ENCODE measurements around the gene MLLT3. TPM values are rescaled to one million over a fixed set of nuclear protein-coding genes. Genes with fewer than 3 reads are reported as not detected.

MLLT3 gene
- total and polyA plus RNA-seq, 2 of the 13 experiments (the other 11 are each of a cell fraction or from before 2014, with no cell fraction given), result 12.3 to 12.6 TPM

- Histone ChIP-seq H3K79me2 (ENCODE audit: insufficient read depth, low read length) (no peaks in the 10 kb centered on the region), H3K9me3 (ENCODE audit: low read length) (no peaks in the 10 kb centered on the region), H3K27me3 (ENCODE audit: control insufficient read depth in 1 of 2, insufficient read depth in 2 of 2, low read length in 2 of 2) (no peaks in the 10 kb centered on the region), H3K4me3 (replicated peaks in 1 of 3; ENCODE audit: insufficient read depth in 1 of 3, low read depth in 2 of 3, low read length in 3 of 3) (no peak overlapping the region), H2AFZ (ENCODE audit: low read length) (no peak overlapping the region), H3K4me1 (ENCODE audit: insufficient read depth, low read length) (no peaks in the 10 kb centered on the region), H3K9ac (ENCODE audit: insufficient read depth, low read depth, low read length) (no peak overlapping the region), H3K36me3 (replicated peaks in 1 of 2; ENCODE audit: control insufficient read depth in 1 of 2, insufficient read depth in 2 of 2, low read length in 2 of 2) (no peaks in the 10 kb centered on the region), H3K4me2 (ENCODE audit: low read depth, low read length) (no peak overlapping the region), H3K27ac (ENCODE audit: extremely low read length, insufficient read depth, low read length) (no peak overlapping the region), H4K20me1 (ENCODE audit: insufficient read depth, low read length) (no peaks in the 10 kb centered on the region)
- DNase-seq (ENCODE audit: low spot score), result no peak
- intact Hi-C loops (cut with micrococcal nuclease; ENCODE audit: unreplicated experiment), result no loop called here
- ATAC-seq, result no peak
- ChIA-PET CTCF (ENCODE audit: low intra/inter-chr PET ratio, low total read pairs) (no interaction called here), POLR2A (no interaction called here)
- no TSS peak for BruUV-seq (replicated peaks)
- 41% methylated on average over 1 of the region's 1 CpG for WGBS (ENCODE audit: low lambda C conversion rate)
- in situ Hi-C loops (cut with HindIII; ENCODE audit: extremely low pct_ligation_motif_present, low pct_unique_long_range_greater_than_20kb), result no loop called here
- no peak for FAIRE-seq
- TF ChIP-seq ZNF121 (CRISPR knock-in tag; IDR thresholded peaks at IDR 0.05), result peak; percentile 64
- TF ChIP-seq ZNF747 (CRISPR knock-in tag; IDR thresholded peaks at IDR 0.05; ENCODE audit: borderline replicate concordance), result no peak
Measured at GRCh38 chr9:20428976-20429375, 193.3 kb downstream of the MLLT3 start.

- CTCF ChIA-PET (ENCODE audit: low intra/inter-chr PET ratio, low total read pairs), result no interaction called here
- in situ Hi-C loops (cut with HindIII; ENCODE audit: extremely low pct_ligation_motif_present, low pct_unique_long_range_greater_than_20kb) (no loop called here), intact Hi-C loops (cut with micrococcal nuclease; ENCODE audit: unreplicated experiment) (no loop called here)
- no peak overlapping the region for H2AFZ ChIP-seq (ENCODE audit: low read length)
- FAIRE-seq (no peak), DNase-seq (ENCODE audit: low spot score) (no peak), ATAC-seq (no peak)
- no peak overlapping the region for H3K9ac ChIP-seq (ENCODE audit: insufficient read depth, low read depth, low read length)
- no peaks in the 10 kb centered on the region for H3K4me1 ChIP-seq (ENCODE audit: insufficient read depth, low read length)
- H4K20me1 ChIP-seq (ENCODE audit: insufficient read depth, low read length), result no peaks in the 10 kb centered on the region
- H3K9me3 ChIP-seq (ENCODE audit: low read length), result no peaks in the 10 kb centered on the region
- no TSS peak for BruUV-seq (replicated peaks)
- no peaks in the 10 kb centered on the region for H3K36me3 ChIP-seq (replicated peaks in 1 of 2; ENCODE audit: control insufficient read depth in 1 of 2, insufficient read depth in 2 of 2, low read length in 2 of 2)
- H3K4me3 ChIP-seq (replicated peaks in 1 of 3; ENCODE audit: insufficient read depth in 1 of 3, low read depth in 2 of 3, low read length in 3 of 3), result no peak overlapping the region
- TF ChIP-seq SIN3B (IDR thresholded peaks at IDR 0.05; ENCODE audit: low read length) (no peak), ZNF784 (CRISPR knock-in tag; IDR thresholded peaks at IDR 0.05; ENCODE audit: borderline replicate concordance) (no peak), ATF2 (CRISPR knock-in tag; IDR thresholded peaks at IDR 0.05) (no peak), PRDM4 (CRISPR knock-in tag; IDR thresholded peaks at IDR 0.05; ENCODE audit: borderline replicate concordance) (no peak), ELF3 (CRISPR knock-in tag; IDR thresholded peaks at IDR 0.05) (no peak), RBM39 (IDR thresholded peaks at IDR 0.05; ENCODE audit: low read depth, low read length, poor library complexity, severe bottlenecking) (no peak), CBX1 (IDR thresholded peaks at IDR 0.05; ENCODE audit: low read depth) (no peak), ZNF576 (CRISPR knock-in tag; IDR thresholded peaks at IDR 0.05) (no peak), ZBTB7A (CRISPR knock-in tag; IDR thresholded peaks at IDR 0.05) (no peak), TP53 (CRISPR knock-in tag; conservative IDR thresholded peaks at IDR 0.05) (no peak)
- POLR2A ChIA-PET, result no interaction called here
- no peak overlapping the region for H3K27ac ChIP-seq (ENCODE audit: extremely low read length, insufficient read depth, low read length)
- H3K79me2 ChIP-seq (ENCODE audit: insufficient read depth, low read length), result no peaks in the 10 kb centered on the region
- no peaks in the 10 kb centered on the region for H3K27me3 ChIP-seq (ENCODE audit: control insufficient read depth in 1 of 2, insufficient read depth in 2 of 2, low read length in 2 of 2)
- no peak overlapping the region for H3K4me2 ChIP-seq (ENCODE audit: low read depth, low read length)
- WGBS (ENCODE audit: low lambda C conversion rate), result 46% methylated on average over 1 of the region's 1 CpG
Measured at GRCh38 chr9:20427359-20427758, 194.9 kb downstream of the MLLT3 start.

Data from HepG2 (cell line).